ENCODE measurements around the gene PNPLA1.

DNA sequence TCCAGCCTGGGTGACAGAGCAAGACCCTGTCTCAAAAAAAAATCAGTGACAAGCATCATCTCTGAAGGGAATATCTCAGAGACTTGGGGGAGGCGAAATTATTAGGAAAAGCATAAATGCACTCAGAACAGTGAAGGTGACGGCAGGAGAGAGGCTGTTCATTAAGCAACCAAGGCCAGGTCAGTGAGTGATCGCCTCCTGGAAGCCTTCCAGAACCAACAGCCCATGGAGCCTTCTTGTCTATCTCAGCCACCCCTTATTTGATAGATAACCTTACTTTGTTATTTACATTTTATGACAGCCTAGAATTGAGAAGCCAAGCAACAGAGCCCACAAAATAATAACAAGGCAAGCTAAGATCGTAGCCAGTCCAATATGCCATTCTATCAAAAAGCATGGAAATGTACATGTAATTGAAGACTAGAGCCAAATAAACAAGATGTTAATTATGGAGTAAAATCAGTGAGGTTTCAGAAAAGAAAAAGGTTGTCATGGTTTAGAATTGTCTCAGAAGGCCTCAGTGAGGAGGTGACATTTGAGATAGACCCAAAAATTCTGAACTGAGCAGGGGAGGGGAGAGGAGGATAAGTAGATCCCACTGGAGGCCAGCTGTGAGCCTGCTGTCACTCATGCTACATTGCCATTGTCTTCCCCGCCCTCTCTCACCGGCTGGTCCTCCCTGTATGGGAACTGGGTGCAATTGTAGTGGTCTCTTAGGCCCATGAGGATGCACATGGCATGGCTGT is 49.0 kb downstream of the PNPLA1 start:
- TF ChIP-seq YY1 (IDR thresholded peaks at IDR 0.05; ENCODE audit: insufficient read depth, insufficient read length) (no peak), ZNF274 (IDR thresholded peaks at IDR 0.05; ENCODE audit: low read depth, low read length) (no peak), SUZ12 (IDR thresholded peaks at IDR 0.05; ENCODE audit: extremely low read depth, insufficient read depth, insufficient read length) (no peak)

Data from NT2/D1 (cell line).